GM23338 (cell line): ENCODE data around the gene CAMKK2.
"Not testable (repeated sequence)": the region's sequence is repeated elsewhere in the genome, so short reads cannot be mapped to it uniquely, and the experiment has no call there.

ENCODE experiments used
- CREB1 ChIP-seq: fragments of 250-450 bp; sonication (Bioruptor Pico); IDR thresholded peaks from 2 replicates; pipeline ENCODE4 v1.5.0; 2020; ENCODE audit warnings: low read depth, mild to moderate bottlenecking, moderate library complexity
- EZH2 ChIP-seq: fragments of 200-600 bp; sonication (generic); IDR thresholded peaks from one replicate; pipeline ENCODE4 v1.8.0; 2017; ENCODE audit warnings: antibody characterized with exemption, mild to moderate bottlenecking, low read depth; ENCODE audit not compliant: unreplicated experiment
- EZH2phosphoT487 ChIP-seq: fragments of 200-600 bp; sonication (generic); IDR thresholded peaks from one replicate; pipeline ENCODE4 v1.8.1; 2018; ENCODE audit warnings: antibody characterized with exemption; ENCODE audit not compliant: unreplicated experiment
- JUNB ChIP-seq: IDR thresholded peaks from one replicate; pipeline ENCODE4 v1.6.1; 2016; ENCODE audit warnings: antibody characterized with exemption; ENCODE audit not compliant: unreplicated experiment
- NANOG ChIP-seq: IDR thresholded peaks from 2 replicates; pipeline ENCODE4 v1.6.1; 2016; ENCODE audit warnings: antibody characterized with exemption, borderline replicate concordance
- POLR2AphosphoS5 ChIP-seq: IDR thresholded peaks from 2 replicates; pipeline ENCODE4 v1.6.1; 2016; ENCODE audit warnings: antibody characterized with exemption, low read depth
- STAT1 ChIP-seq: IDR thresholded peaks from one replicate; pipeline ENCODE4 v1.6.1; 2016; ENCODE audit warnings: antibody characterized with exemption; ENCODE audit not compliant: unreplicated experiment
- ZNF114 ChIP-seq: fragments of 250-450 bp; sonication (Bioruptor Pico); IDR thresholded peaks from 2 replicates; pipeline ENCODE4 v1.5.0; 2020; ENCODE audit warnings: mild to moderate bottlenecking, moderate library complexity
- ZNF331 ChIP-seq: fragments of 250-450 bp; sonication (Bioruptor Pico); IDR thresholded peaks from 2 replicates; pipeline ENCODE4 v1.5.0; 2020; ENCODE audit warnings: low read depth, mild to moderate bottlenecking, moderate library complexity
- TF ChIP-seq, protein P1 (sequence below), 2 experiments: fragments of 200-600 bp in 1 of 2; sonication (generic) in 1 of 2; conservative IDR thresholded peaks; 2 replicates each; pipeline versions ENCODE4 v1.5.1 to v1.6.1; 2016 to 2017; ENCODE audit warnings: antibody characterized with exemption in 2 of 2, low read depth in 2 of 2, mild to moderate bottlenecking in 2 of 2, moderate library complexity in 1 of 2
- TF ChIP-seq, protein P2 (sequence below): IDR thresholded peaks from one replicate; pipeline ENCODE4 v1.6.1; 2018; ENCODE audit warnings: antibody characterized with exemption; ENCODE audit not compliant: unreplicated experiment
- TF ChIP-seq, protein P3 (sequence below): IDR thresholded peaks from 2 replicates; pipeline ENCODE4 v1.6.1; 2016; ENCODE audit warnings: antibody characterized with exemption
- TF ChIP-seq, protein P4 (sequence below): fragments of 250-450 bp; sonication (Bioruptor Pico); IDR thresholded peaks from 2 replicates; pipeline ENCODE4 v1.5.0; 2020; ENCODE audit warnings: mild to moderate bottlenecking, moderate library complexity

DNA sequence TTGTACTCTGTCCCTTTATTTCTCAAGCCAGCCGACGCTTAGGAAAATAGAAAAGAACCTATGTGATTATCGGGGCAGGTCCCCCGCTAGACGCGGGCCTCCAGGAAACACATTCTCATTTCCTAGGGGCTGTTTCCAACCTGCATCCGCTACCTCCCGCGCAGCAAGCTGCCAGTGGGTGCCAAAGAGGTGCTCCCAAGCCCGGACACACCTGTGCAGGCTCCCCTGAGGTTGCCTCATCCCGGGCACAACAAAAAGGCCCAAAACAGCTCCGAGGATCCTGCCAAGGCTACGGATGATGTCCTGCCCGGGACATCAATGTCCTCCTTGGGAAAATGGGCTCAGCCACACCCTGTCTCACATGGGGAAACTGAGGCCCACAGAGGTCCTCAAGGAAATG lies 15.4 kb downstream of the CAMKK2 start:
- TF ChIP-seq, protein P1, sequence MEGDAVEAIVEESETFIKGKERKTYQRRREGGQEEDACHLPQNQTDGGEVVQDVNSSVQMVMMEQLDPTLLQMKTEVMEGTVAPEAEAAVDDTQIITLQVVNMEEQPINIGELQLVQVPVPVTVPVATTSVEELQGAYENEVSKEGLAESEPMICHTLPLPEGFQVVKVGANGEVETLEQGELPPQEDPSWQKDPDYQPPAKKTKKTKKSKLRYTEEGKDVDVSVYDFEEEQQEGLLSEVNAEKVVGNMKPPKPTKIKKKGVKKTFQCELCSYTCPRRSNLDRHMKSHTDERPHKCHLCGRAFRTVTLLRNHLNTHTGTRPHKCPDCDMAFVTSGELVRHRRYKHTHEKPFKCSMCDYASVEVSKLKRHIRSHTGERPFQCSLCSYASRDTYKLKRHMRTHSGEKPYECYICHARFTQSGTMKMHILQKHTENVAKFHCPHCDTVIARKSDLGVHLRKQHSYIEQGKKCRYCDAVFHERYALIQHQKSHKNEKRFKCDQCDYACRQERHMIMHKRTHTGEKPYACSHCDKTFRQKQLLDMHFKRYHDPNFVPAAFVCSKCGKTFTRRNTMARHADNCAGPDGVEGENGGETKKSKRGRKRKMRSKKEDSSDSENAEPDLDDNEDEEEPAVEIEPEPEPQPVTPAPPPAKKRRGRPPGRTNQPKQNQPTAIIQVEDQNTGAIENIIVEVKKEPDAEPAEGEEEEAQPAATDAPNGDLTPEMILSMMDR (conservative IDR thresholded peaks at IDR 0.05; ENCODE audit: low read depth in 2 of 2), result not testable (repeated sequence)
- TF ChIP-seq, protein P2, sequence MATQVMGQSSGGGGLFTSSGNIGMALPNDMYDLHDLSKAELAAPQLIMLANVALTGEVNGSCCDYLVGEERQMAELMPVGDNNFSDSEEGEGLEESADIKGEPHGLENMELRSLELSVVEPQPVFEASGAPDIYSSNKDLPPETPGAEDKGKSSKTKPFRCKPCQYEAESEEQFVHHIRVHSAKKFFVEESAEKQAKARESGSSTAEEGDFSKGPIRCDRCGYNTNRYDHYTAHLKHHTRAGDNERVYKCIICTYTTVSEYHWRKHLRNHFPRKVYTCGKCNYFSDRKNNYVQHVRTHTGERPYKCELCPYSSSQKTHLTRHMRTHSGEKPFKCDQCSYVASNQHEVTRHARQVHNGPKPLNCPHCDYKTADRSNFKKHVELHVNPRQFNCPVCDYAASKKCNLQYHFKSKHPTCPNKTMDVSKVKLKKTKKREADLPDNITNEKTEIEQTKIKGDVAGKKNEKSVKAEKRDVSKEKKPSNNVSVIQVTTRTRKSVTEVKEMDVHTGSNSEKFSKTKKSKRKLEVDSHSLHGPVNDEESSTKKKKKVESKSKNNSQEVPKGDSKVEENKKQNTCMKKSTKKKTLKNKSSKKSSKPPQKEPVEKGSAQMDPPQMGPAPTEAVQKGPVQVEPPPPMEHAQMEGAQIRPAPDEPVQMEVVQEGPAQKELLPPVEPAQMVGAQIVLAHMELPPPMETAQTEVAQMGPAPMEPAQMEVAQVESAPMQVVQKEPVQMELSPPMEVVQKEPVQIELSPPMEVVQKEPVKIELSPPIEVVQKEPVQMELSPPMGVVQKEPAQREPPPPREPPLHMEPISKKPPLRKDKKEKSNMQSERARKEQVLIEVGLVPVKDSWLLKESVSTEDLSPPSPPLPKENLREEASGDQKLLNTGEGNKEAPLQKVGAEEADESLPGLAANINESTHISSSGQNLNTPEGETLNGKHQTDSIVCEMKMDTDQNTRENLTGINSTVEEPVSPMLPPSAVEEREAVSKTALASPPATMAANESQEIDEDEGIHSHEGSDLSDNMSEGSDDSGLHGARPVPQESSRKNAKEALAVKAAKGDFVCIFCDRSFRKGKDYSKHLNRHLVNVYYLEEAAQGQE, result not testable (repeated sequence)
- not testable (repeated sequence) for TF ChIP-seq EZH2phosphoT487; EZH2; CREB1 (CRISPR knock-in tag); NANOG; POLR2AphosphoS5; STAT1; JUNB; ZNF114 (CRISPR knock-in tag); ZNF331 (CRISPR knock-in tag)
- TF ChIP-seq, protein P3, sequence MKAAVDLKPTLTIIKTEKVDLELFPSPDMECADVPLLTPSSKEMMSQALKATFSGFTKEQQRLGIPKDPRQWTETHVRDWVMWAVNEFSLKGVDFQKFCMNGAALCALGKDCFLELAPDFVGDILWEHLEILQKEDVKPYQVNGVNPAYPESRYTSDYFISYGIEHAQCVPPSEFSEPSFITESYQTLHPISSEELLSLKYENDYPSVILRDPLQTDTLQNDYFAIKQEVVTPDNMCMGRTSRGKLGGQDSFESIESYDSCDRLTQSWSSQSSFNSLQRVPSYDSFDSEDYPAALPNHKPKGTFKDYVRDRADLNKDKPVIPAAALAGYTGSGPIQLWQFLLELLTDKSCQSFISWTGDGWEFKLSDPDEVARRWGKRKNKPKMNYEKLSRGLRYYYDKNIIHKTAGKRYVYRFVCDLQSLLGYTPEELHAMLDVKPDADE, result not testable (repeated sequence)
- TF ChIP-seq, protein P4, sequence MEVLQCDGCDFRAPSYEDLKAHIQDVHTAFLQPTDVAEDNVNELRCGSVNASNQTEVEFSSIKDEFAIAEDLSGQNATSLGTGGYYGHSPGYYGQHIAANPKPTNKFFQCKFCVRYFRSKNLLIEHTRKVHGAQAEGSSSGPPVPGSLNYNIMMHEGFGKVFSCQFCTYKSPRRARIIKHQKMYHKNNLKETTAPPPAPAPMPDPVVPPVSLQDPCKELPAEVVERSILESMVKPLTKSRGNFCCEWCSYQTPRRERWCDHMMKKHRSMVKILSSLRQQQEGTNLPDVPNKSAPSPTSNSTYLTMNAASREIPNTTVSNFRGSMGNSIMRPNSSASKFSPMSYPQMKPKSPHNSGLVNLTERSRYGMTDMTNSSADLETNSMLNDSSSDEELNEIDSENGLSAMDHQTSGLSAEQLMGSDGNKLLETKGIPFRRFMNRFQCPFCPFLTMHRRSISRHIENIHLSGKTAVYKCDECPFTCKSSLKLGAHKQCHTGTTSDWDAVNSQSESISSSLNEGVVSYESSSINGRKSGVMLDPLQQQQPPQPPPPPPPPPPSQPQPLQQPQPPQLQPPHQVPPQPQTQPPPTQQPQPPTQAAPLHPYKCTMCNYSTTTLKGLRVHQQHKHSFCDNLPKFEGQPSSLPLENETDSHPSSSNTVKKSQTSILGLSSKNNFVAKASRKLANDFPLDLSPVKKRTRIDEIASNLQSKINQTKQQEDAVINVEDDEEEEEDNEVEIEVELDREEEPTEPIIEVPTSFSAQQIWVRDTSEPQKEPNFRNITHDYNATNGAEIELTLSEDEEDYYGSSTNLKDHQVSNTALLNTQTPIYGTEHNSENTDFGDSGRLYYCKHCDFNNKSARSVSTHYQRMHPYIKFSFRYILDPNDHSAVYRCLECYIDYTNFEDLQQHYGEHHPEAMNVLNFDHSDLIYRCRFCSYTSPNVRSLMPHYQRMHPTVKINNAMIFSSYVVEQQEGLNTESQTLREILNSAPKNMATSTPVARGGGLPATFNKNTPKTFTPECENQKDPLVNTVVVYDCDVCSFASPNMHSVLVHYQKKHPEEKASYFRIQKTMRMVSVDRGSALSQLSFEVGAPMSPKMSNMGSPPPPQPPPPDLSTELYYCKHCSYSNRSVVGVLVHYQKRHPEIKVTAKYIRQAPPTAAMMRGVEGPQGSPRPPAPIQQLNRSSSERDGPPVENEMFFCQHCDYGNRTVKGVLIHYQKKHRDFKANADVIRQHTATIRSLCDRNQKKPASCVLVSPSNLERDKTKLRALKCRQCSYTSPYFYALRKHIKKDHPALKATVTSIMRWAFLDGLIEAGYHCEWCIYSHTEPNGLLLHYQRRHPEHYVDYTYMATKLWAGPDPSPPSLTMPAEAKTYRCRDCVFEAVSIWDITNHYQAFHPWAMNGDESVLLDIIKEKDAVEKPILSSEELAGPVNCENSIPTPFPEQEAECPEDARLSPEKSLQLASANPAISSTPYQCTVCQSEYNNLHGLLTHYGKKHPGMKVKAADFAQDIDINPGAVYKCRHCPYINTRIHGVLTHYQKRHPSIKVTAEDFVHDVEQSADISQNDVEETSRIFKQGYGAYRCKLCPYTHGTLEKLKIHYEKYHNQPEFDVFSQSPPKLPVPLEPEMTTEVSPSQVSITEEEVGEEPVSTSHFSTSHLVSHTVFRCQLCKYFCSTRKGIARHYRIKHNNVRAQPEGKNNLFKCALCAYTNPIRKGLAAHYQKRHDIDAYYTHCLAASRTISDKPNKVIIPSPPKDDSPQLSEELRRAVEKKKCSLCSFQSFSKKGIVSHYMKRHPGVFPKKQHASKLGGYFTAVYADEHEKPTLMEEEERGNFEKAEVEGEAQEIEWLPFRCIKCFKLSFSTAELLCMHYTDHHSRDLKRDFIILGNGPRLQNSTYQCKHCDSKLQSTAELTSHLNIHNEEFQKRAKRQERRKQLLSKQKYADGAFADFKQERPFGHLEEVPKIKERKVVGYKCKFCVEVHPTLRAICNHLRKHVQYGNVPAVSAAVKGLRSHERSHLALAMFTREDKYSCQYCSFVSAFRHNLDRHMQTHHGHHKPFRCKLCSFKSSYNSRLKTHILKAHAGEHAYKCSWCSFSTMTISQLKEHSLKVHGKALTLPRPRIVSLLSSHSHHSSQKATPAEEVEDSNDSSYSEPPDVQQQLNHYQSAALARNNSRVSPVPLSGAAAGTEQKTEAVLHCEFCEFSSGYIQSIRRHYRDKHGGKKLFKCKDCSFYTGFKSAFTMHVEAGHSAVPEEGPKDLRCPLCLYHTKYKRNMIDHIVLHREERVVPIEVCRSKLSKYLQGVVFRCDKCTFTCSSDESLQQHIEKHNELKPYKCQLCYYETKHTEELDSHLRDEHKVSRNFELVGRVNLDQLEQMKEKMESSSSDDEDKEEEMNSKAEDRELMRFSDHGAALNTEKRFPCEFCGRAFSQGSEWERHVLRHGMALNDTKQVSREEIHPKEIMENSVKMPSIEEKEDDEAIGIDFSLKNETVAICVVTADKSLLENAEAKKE (CRISPR knock-in tag), result not testable (repeated sequence)
